GM12872 (cell line): ENCODE measurements around the gene TBCCD1.

ENCODE experiments used
- CTCF ChIP-seq: IDR thresholded peaks from 3 replicates; pipeline ENCODE4 v1.5.1; 2011; ENCODE audit warnings: low read depth, mild to moderate bottlenecking, low read length, moderate library complexity; ENCODE audit not compliant: insufficient read depth

The TBCCD1 gene

GRCh38 chr3:186582541-186582940, 15.4 kb upstream of the TBCCD1 start:
- TF ChIP-seq CTCF = no peak

DNA sequence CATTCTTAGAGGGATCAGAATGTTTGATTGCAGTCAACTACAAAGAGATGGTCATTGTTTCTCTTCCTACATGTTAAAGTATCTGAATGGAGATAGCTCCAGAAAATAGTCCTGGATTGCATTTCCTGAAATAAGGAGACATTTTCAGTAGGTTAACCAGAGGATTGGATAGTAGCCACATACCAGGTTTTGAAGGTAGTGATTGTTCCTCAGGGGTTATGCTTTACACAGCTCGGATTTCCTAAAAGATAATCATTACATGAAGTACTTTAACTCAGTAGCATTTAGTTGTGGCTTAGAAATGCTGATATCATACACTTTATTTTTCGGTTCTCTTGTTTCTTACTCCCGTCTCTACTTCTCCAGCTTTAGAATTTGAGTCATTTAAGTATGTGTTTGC, 13.6 kb upstream of the TBCCD1 start:
- no peak for TF ChIP-seq CTCF

GRCh38 chr3:186577521-186577920, 10.4 kb upstream of the TBCCD1 start:
- TF ChIP-seq CTCF = no peak

GRCh38 chr3:186571644-186572013, 4.5 kb upstream of the TBCCD1 start:
- no peak for TF ChIP-seq CTCF

- TF ChIP-seq CTCF = no peak
Observed at GRCh38 chr3:186570941-186571643, 4.0 kb upstream of the TBCCD1 start.

DNA sequence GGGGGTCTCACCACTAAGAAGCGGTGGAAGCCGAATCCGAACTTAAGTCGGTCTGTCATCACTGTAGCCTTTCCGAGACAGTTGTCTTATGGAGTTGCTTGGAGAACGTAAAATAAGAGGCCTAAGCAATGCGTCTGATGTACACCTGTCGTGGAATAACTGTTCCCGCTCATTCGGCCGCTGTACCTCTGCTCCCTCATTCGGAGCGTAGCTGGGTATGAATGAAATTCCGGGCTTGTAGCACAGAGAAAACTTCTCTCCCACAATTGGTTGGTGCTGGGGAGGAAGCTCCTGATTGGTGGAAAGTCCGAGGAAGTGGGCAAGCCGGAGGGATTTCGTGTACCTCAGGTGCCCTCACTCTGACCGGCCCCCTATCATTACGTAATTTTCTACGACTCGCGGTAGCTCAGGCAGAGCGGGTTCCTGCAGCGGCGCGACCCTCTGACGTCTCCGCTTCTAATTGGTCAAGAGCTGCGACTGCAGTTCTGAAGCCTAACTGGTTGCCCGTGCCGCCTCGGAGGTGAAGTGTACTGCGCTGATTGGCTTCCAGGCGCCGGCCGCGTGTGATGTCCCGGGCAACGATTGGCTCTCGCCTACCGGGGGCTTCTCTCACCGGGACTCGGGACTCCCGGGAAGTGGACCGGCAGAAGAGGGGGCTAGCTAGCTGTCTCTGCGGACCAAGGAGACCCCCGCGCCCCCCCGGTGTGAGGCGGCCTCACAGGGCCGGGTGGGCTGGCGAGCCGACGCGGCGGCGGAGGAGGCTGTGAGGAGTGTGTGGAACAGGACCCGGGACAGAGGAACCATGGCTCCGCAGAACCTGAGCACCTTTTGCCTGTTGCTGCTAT, 3.2 kb upstream of the TBCCD1 start, which contains the start of gene DNAJB11:
TSS of gene DNAJB11 (plus strand) at position 625 of the 845 bp plus-strand sequence. CDS start at position 803, 178 bp downstream.
- TF ChIP-seq CTCF = no peak

- no peak for TF ChIP-seq CTCF
Observed at GRCh38 chr3:186569779-186570095, 2.6 kb upstream of the TBCCD1 start.
